Common myeloid progenitor, CD34-positive (primary cell): ENCODE measurements around the gene VDR.

Experiments
- CTCF ChIA-PET: fragments of 350-600 bp; sonication (Branson Sonifier 250); formaldehyde crosslinking; loops from one replicate; lab custom pipeline; 2021; ENCODE audit warnings: antibody characterized with exemption; lab: Charles Lee
- POLR2A ChIA-PET: fragments of 350-600 bp; sonication (Branson Sonifier 250); formaldehyde crosslinking; loops from one replicate; lab custom pipeline; 2021; ENCODE audit warnings: antibody characterized with exemption; lab: Charles Lee
- DNase-seq, 3 donors: peaks; one replicate each; pipeline versions ENCODE4 v3.0.0 to v3.0.0-alpha.2; 2013
- H3K27ac ChIP-seq, 2 experiments: 1 replicate in 1 of 2; 2 replicates in 1 of 2; pipeline ENCODE4 v1.7.0; 2013; ENCODE audit warnings: inconsistent platforms in 2 of 2, low read length in 2 of 2, mild to moderate bottlenecking in 2 of 2, low read depth in 1 of 2, moderate library complexity in 1 of 2; ENCODE audit not compliant: severe bottlenecking in 2 of 2, insufficient read depth in 1 of 2, poor library complexity in 1 of 2
- H3K27me3 ChIP-seq, 5 experiments: replicated peaks in 2 of 5; 1 replicate in 3 of 5; 2 replicates in 2 of 5; pipeline versions ENCODE4 v1.6.1 to v1.7.0; 2013; ENCODE audit warnings: low read length in 4 of 5, mild to moderate bottlenecking in 2 of 5, moderate library complexity in 2 of 5, inconsistent platforms in 1 of 5; ENCODE audit not compliant: insufficient read depth in 5 of 5, control insufficient read depth in 4 of 5
- H3K36me3 ChIP-seq, 4 experiments: 1 replicate in 2 of 4; 2 replicates in 2 of 4; pipeline versions ENCODE4 v1.6.1 to v1.7.0; 2013; ENCODE audit warnings: low read length in 3 of 4, control low read depth in 1 of 4, mild to moderate bottlenecking in 1 of 4; ENCODE audit not compliant: control insufficient read depth in 4 of 4, insufficient read depth in 4 of 4
- H3K4me1 ChIP-seq, 4 experiments: 1 replicate in 3 of 4; 2 replicates in 1 of 4; pipeline versions ENCODE4 v1.6.1 to v1.7.1; 2013; ENCODE audit warnings: low read length in 3 of 4, mild to moderate bottlenecking in 3 of 4, control low read depth in 1 of 4, inconsistent platforms in 1 of 4, moderate library complexity in 1 of 4; ENCODE audit not compliant: control insufficient read depth in 4 of 4, insufficient read depth in 4 of 4; ENCODE audit errors: control extremely low read depth in 1 of 4
- H3K4me3 ChIP-seq, 7 experiments: 1 replicate in 4 of 7; 2 replicates in 3 of 7; pipeline versions ENCODE4 v1.5.1 to v1.7.0; 2013; ENCODE audit warnings: mild to moderate bottlenecking in 7 of 7, low read length in 6 of 7, moderate library complexity in 6 of 7, inconsistent platforms in 2 of 7, low read depth in 2 of 7, control low read depth in 1 of 7; ENCODE audit not compliant: insufficient read depth in 4 of 7, control insufficient read depth in 1 of 7; ENCODE audit errors: extremely low read depth in 1 of 7
- H3K9me3 ChIP-seq, 5 experiments: 1 replicate in 4 of 5; 2 replicates in 1 of 5; pipeline versions ENCODE4 v1.6.1 to v1.7.1; 2013; ENCODE audit warnings: low read length in 4 of 5, mild to moderate bottlenecking in 2 of 5, inconsistent platforms in 1 of 5, low read depth in 1 of 5, moderate library complexity in 1 of 5; ENCODE audit not compliant: control insufficient read depth in 4 of 5, insufficient read depth in 2 of 5; ENCODE audit errors: control extremely low read depth in 1 of 5
- WGBS: methylation state at CpG from one replicate; pipeline ENCODE4 v1.1.5; 2013; ENCODE audit not compliant: insufficient coverage; 5-methylcytosine and 5-hydroxymethylcytosine counted together

VDR gene

GRCh38 chr12:47899466-47899865 lies 5.3 kb downstream of the VDR start:
- ChIA-PET CTCF (interaction anchor here (0.7 to 1.9 kb wide), 13 partner anchors 10 to 198 kb away, joined by 3 to 10 read pairs (median 3); no protein-coding TSS in a partner anchor), POLR2A (no interaction called here)
- peaks cover 14 to 52% (median 44%) of the 10 kb centered on the region in 4 experiments for H3K4me1 ChIP-seq
- H3K4me3 ChIP-seq = no peak overlapping the region
- no peaks in the 10 kb centered on the region for H3K27me3 ChIP-seq
- 91% methylated on average over 4 of the region's 5 CpGs for WGBS
- H3K27ac ChIP-seq = no peak overlapping the region
- peak in 1 of 3 donors; percentile 33 for DNase-seq
- no peaks in the 10 kb centered on the region for H3K36me3 ChIP-seq
- no peaks in the 10 kb centered on the region for H3K9me3 ChIP-seq

- CTCF ChIA-PET = interaction anchor here (1.1 to 2.9 kb wide), 3 partner anchors 8 to 154 kb away, joined by 3 to 15 read pairs (median 3); partner anchors contain the start of gene VDR
- H3K36me3 ChIP-seq = no peaks in the 10 kb centered on the region
- no peaks in the 10 kb centered on the region for H3K9me3 ChIP-seq
- no peak overlapping the region for H3K27ac ChIP-seq
- POLR2A ChIA-PET = no interaction called here
- DNase-seq = no peak
- H3K4me1 ChIP-seq = peaks cover 8 to 28% (median 23%) of the 10 kb centered on the region in 4 experiments
- 58% methylated on average over 6 of the region's 8 CpGs for whole genome bisulfite sequencing
- no peak overlapping the region for H3K4me3 ChIP-seq
- no peaks in the 10 kb centered on the region for H3K27me3 ChIP-seq
Observed at GRCh38 chr12:47896633-47897032, 8.2 kb downstream of the VDR start.

- Histone ChIP-seq H3K4me1 (peaks cover 8 to 24% (median 19%) of the 10 kb centered on the region in 4 experiments), H3K4me3 (no peak overlapping the region), H3K27ac (no peak overlapping the region), H3K36me3 (no peaks in the 10 kb centered on the region), H3K9me3 (no peaks in the 10 kb centered on the region), H3K27me3 (no peaks in the 10 kb centered on the region)
- 87% methylated on average over 4 of the region's 4 CpGs for WGBS
- CTCF ChIA-PET = interaction anchor here (1.7 to 2.9 kb wide), 2 partner anchors 9 to 11 kb away, joined by 3 to 15 read pairs; partner anchors contain the start of gene VDR
- POLR2A ChIA-PET = interaction anchor here (0.7 kb wide), 1 partner anchor 16 kb away, joined by 4 read pairs; no protein-coding TSS in a partner anchor
- DNase-seq = no peak
Observed at GRCh38 chr12:47896022-47896421, 8.8 kb downstream of the VDR start.

- ChIA-PET CTCF (interaction anchor here (1.0 to 3.1 kb wide), 9 partner anchors 10 to 56 kb away, joined by 3 to 9 read pairs (median 3); partner anchors contain the start of gene VDR), POLR2A (interaction anchor here (0.7 kb wide), 1 partner anchor 10 kb away, joined by 3 read pairs; the partner anchor contains the start of gene VDR)
- no peak overlapping the region for H3K4me3 ChIP-seq
- no peaks in the 10 kb centered on the region for H3K27me3 ChIP-seq
- no peaks in the 10 kb centered on the region for H3K9me3 ChIP-seq
- no peaks in the 10 kb centered on the region for H3K36me3 ChIP-seq
- no peak overlapping the region for H3K27ac ChIP-seq
- DNase-seq = no peak
- WGBS = 100% methylated on average over 3 of the region's 6 CpGs
- peaks cover 0 to 10% (median 6%) of the 10 kb centered on the region in 4 experiments for H3K4me1 ChIP-seq
Observed at GRCh38 chr12:47894652-47895051, 10.1 kb downstream of the VDR start.

- H3K27ac ChIP-seq = no peak overlapping the region
- no peak overlapping the region for H3K4me3 ChIP-seq
- POLR2A ChIA-PET = no interaction called here
- H3K4me1 ChIP-seq = peaks cover 0 to 6% (median 3%) of the 10 kb centered on the region in 4 experiments
- peak in 2 of 3 donors; percentile 32 to 33 for DNase-seq
- WGBS = 100% methylated on average over 1 of the region's 1 CpG
- CTCF ChIA-PET = interaction anchor here (1.0 to 3.1 kb wide), 10 partner anchors 10 to 56 kb away, joined by 3 to 9 read pairs (median 4); partner anchors contain the start of gene VDR
- H3K9me3 ChIP-seq = no peaks in the 10 kb centered on the region
- H3K36me3 ChIP-seq = no peaks in the 10 kb centered on the region
- H3K27me3 ChIP-seq = no peaks in the 10 kb centered on the region
Observed at GRCh38 chr12:47894068-47894467, 10.7 kb downstream of the VDR start.

GRCh38 chr12:47892819-47893218 lies 12.0 kb downstream of the VDR start:
- ChIA-PET POLR2A (no interaction called here), CTCF (interaction anchor here (1.2 to 3.1 kb wide), 4 partner anchors 9 to 57 kb away, joined by 3 to 9 read pairs (median 5); partner anchors contain the start of gene VDR)
- peaks cover 0 to 8% (median 3%) of the 10 kb centered on the region in 4 experiments for H3K4me1 ChIP-seq

GRCh38 chr12:47891356-47891755 lies 13.4 kb downstream of the VDR start:
- H3K27ac ChIP-seq = no peak overlapping the region
- no peak for DNase-seq
- peaks cover 0 to 8% (median under 1%) of the 10 kb centered on the region in 4 experiments for H3K4me1 ChIP-seq
- no peak overlapping the region for H3K4me3 ChIP-seq
- no peaks in the 10 kb centered on the region for H3K27me3 ChIP-seq
- WGBS = 67% methylated on average over 1 of the region's 3 CpGs
- no peaks in the 10 kb centered on the region for H3K9me3 ChIP-seq
- POLR2A ChIA-PET = no interaction called here
- CTCF ChIA-PET = interaction anchor here (1.1 to 1.5 kb wide), 3 partner anchors 19 to 36 kb away, joined by 3 to 4 read pairs (median 3); no protein-coding TSS in a partner anchor
- no peaks in the 10 kb centered on the region for H3K36me3 ChIP-seq

More at GRCh38 chr12:47892819-47893218, 12.0 kb downstream of the VDR start:
- DNase-seq = no peak
- Histone ChIP-seq H3K9me3 (no peaks in the 10 kb centered on the region), H3K27me3 (no peaks in the 10 kb centered on the region), H3K36me3 (no peaks in the 10 kb centered on the region), H3K27ac (no peak overlapping the region), H3K4me3 (no peak overlapping the region)
- 100% methylated on average over 2 of the region's 5 CpGs for WGBS
